GM12878 (cell line): ENCODE results near the gene NLGN1. TPM values are rescaled to one million over a fixed set of nuclear protein-coding genes. Genes with fewer than 3 reads are reported as not detected.
A peak's percentile ranks its signal among the peaks of the same experiment; 100 is the strongest.

Experiments used
- ATAC-seq: fragments of 200-7000 bp; cut with Tn5 transposase; 3 replicates; pipeline ENCODE4 v1.9.1; 2020; ENCODE audit warnings: mild to moderate bottlenecking, moderate library complexity
- BruUV-seq: library from RNA; stranded (reverse); fragments of 400-500 nt; replicated peaks from 2 replicates; lab custom pipeline; 2021; lab: Mats Ljungman, UMichigan
- CTCF ChIA-PET: fragments of 300-600 bp; sonication (Branson Sonifier 250); formaldehyde crosslinking; extraction: SDS; loops from one replicate; lab custom pipeline; 2021; ENCODE audit warnings: inconsistent platforms; lab: Yijun Ruan, JAX
- POLR2A ChIA-PET: fragments of 350-600 bp; formaldehyde crosslinking; extraction: SDS; loops from one replicate; lab custom pipeline; 2021; ENCODE audit warnings: inconsistent platforms; lab: Charles Lee
- RAD21 ChIA-PET: fragments of 300-600 bp; sonication (Branson Sonifier 250); formaldehyde crosslinking; loops from one replicate; lab custom pipeline; 2023; ENCODE audit warnings: antibody characterized with exemption; ENCODE audit not compliant: unreplicated experiment; lab: Charles Lee
- SMC1A ChIA-PET: fragments of 300-600 bp; sonication (Branson Sonifier 250); formaldehyde crosslinking; loops from one replicate; lab custom pipeline; 2023; ENCODE audit not compliant: unreplicated experiment, uncharacterized antibody; lab: Charles Lee
- DNase-seq: peaks from one replicate; pipeline ENCODE4 v3.0.0-alpha.2; 2011; ENCODE audit warnings: low read depth, low spot score
- FAIRE-seq: peaks from 3 replicates; lab custom pipeline; 2011; peaks lifted over from hg19 to GRCh38; lab: Jason Lieb, UNC
- H2AFZ ChIP-seq: 2 replicates; pipeline ENCODE4 v1.6.0; 2011; ENCODE audit warnings: low read depth, low read length, control low read depth; ENCODE audit not compliant: control insufficient read depth
- H3K27ac ChIP-seq: 2 replicates; pipeline ENCODE4 v1.5.1; 2011; ENCODE audit warnings: control low read depth; ENCODE audit not compliant: control insufficient read depth, insufficient read depth
- H3K27me3 ChIP-seq, 2 experiments: replicated peaks in 1 of 2; 2 replicates each; pipeline versions ENCODE4 v1.6.0 to v1.6.1; 2011; ENCODE audit warnings: low read length in 1 of 2; ENCODE audit not compliant: control insufficient read depth in 2 of 2, insufficient read depth in 2 of 2
- H3K36me3 ChIP-seq, 2 experiments: 2 replicates each; pipeline ENCODE4 v1.5.1; 2011; ENCODE audit warnings: low read length in 1 of 2; ENCODE audit not compliant: control insufficient read depth in 2 of 2, insufficient read depth in 2 of 2
- H3K4me1 ChIP-seq: 2 replicates; pipeline ENCODE4 v1.6.1; 2011; ENCODE audit warnings: mild to moderate bottlenecking, low read length, moderate library complexity, mixed read lengths; ENCODE audit not compliant: control insufficient read depth, insufficient read depth
- H3K4me2 ChIP-seq: 2 replicates; pipeline ENCODE4 v1.6.0; 2011; ENCODE audit warnings: control low read depth; ENCODE audit not compliant: control insufficient read depth, insufficient read depth
- H3K4me3 ChIP-seq: fragments of 200-600 bp; sonication (generic); 2 replicates; pipeline ENCODE4 v1.5.1; 2016
- H3K79me2 ChIP-seq: 2 replicates; pipeline ENCODE4 v1.6.0; 2011; ENCODE audit warnings: low read length; ENCODE audit not compliant: control insufficient read depth, insufficient read depth
- H3K9ac ChIP-seq: 2 replicates; pipeline ENCODE4 v1.8.0; 2011; ENCODE audit warnings: low read length, control low read depth, mixed read lengths; ENCODE audit not compliant: control insufficient read depth, insufficient read depth
- H3K9me3 ChIP-seq: replicated peaks from 3 replicates; pipeline ENCODE4 v1.5.1; 2011; ENCODE audit warnings: mild to moderate bottlenecking, low read length; ENCODE audit not compliant: control insufficient read depth, insufficient read depth
- H4K20me1 ChIP-seq: 2 replicates; pipeline ENCODE4 v1.6.0; 2011; ENCODE audit not compliant: control insufficient read depth, insufficient read depth
- BHLHE40 ChIP-seq, 2 experiments: fragments of 450-650 bp in 1 of 2; IDR thresholded peaks; 2 replicates each; pipeline ENCODE4 v1.6.1; 2011 to 2017; ENCODE audit warnings: low read depth in 2 of 2, borderline replicate concordance in 1 of 2, improper control_type of control experiment in 1 of 2, low read length in 1 of 2, mild to moderate bottlenecking in 1 of 2
- CHD1 ChIP-seq: IDR thresholded peaks from 2 replicates; pipeline ENCODE4 v1.6.1; 2012; ENCODE audit warnings: low read depth, low read length, improper control_type of control experiment
- CHD4 ChIP-seq: fragments of 200-600 bp; sonication (generic); IDR thresholded peaks from 2 replicates; pipeline ENCODE4 v1.6.1; 2016; ENCODE audit warnings: mild to moderate bottlenecking
- ETV6 ChIP-seq, 2 experiments: fragments of 450-650 bp in 1 of 2; IDR thresholded peaks in 1 of 2; conservative IDR thresholded peaks in 1 of 2; 2 replicates each; pipeline ENCODE4 v1.6.1; 2014; ENCODE audit warnings: antibody characterized with exemption in 1 of 2, borderline replicate concordance in 1 of 2, low read depth in 1 of 2, mild to moderate bottlenecking in 1 of 2, moderate library complexity in 1 of 2
- IKZF1 ChIP-seq: fragments of 450-650 bp; conservative IDR thresholded peaks from 2 replicates; pipeline ENCODE4 v1.6.1; 2017; ENCODE audit warnings: antibody characterized with exemption, mild to moderate bottlenecking
- IRF4 ChIP-seq: IDR thresholded peaks from 2 replicates; pipeline ENCODE4 v1.6.1; 2011; ENCODE audit warnings: low read depth, low read length
- MEF2B ChIP-seq: fragments of 450-650 bp; IDR thresholded peaks from 2 replicates; pipeline ENCODE4 v1.6.1; 2018; ENCODE audit warnings: mild to moderate bottlenecking, moderate library complexity; ENCODE audit not compliant: partially characterized antibody, poor library complexity, severe bottlenecking
- MXI1 ChIP-seq: fragments of 150-350 bp; IDR thresholded peaks from 2 replicates; pipeline ENCODE4 v1.6.1; 2011; ENCODE audit warnings: low read depth, mild to moderate bottlenecking, inconsistent platforms, low read length, improper control_type of control experiment
- NR2F1 ChIP-seq: fragments of 450-650 bp; conservative IDR thresholded peaks from 2 replicates; pipeline ENCODE4 v1.6.1; 2017; ENCODE audit warnings: mild to moderate bottlenecking
- PML ChIP-seq: IDR thresholded peaks from 2 replicates; pipeline ENCODE4 v1.6.1; 2012; ENCODE audit warnings: low read length, inconsistent platforms
- RB1 ChIP-seq: fragments of 450-650 bp; formaldehyde crosslinking; IDR thresholded peaks from 2 replicates; pipeline ENCODE4 v1.6.1; 2017; ENCODE audit warnings: mild to moderate bottlenecking, borderline replicate concordance
- RELB ChIP-seq: fragments of 450-650 bp; IDR thresholded peaks from 2 replicates; pipeline ENCODE4 v1.6.1; 2017; ENCODE audit warnings: low read depth, mild to moderate bottlenecking, moderate library complexity
- RUNX3 ChIP-seq: IDR thresholded peaks from 2 replicates; pipeline ENCODE4 v1.6.1; 2012; ENCODE audit warnings: low read length, inconsistent platforms
- SMC3 ChIP-seq: IDR thresholded peaks from 2 replicates; pipeline ENCODE4 v1.6.1; 2011; ENCODE audit warnings: low read length, improper control_type of control experiment, borderline replicate concordance
- WGBS: methylation state at CpG from one replicate; pipeline ENCODE4 v1.1.6; 2016; ENCODE audit warnings: low lambda C conversion rate; ENCODE audit not compliant: insufficient replicate concordance, insufficient coverage; ENCODE audit errors: missing lambda C conversion rate; 5-methylcytosine and 5-hydroxymethylcytosine counted together
- in situ Hi-C: fragments of 300-500 bp; cut with MboI; formaldehyde crosslinking; loops from 9 replicates; pipeline ENCODE4 v1.14.3; 2018; ENCODE audit warnings: mixed read lengths
- intact Hi-C: fragments of 100-400 bp; cut with micrococcal nuclease; formaldehyde crosslinking; loops from one replicate; pipeline ENCODE4 v1.14.2; 2022; ENCODE audit not compliant: unreplicated experiment
- polyA plus RNA-seq, 11 experiments: library from polyadenylated mRNA; depleted of rRNA in 4 of 11; unstranded in 6 of 11; stranded (reverse) in 5 of 11; fragments of >200 nt; fragmentation: Nextera tagmentation in 4 of 11; fragmentation: Illumina TruSeq in 1 of 11; extraction: Ambion mirVana in 4 of 11; extraction: Trizol in 1 of 11; gene quantifications; 1 replicate in 1 of 11; 2 replicates in 10 of 11; pipeline versions ENCODE4 v1.2.1 to v1.2.3, GENCODE V29; 2011 to 2016; ENCODE audit warnings: inconsistent platforms in 2 of 11, missing spikeins in 2 of 11, low read depth in 1 of 11
- total RNA-seq, 4 experiments: library from RNA; depleted of rRNA in 3 of 4; stranded (reverse); fragments of >200 nt in 3 of 4; fragmentation: Illumina TruSeq in 1 of 4; extraction: Trizol in 1 of 4; gene quantifications; 2 replicates each; pipeline versions ENCODE4 v1.2.1 to v1.2.3, GENCODE V29; 2013 to 2021
- TF ChIP-seq, protein P1 (sequence below): IDR thresholded peaks from 2 replicates; pipeline ENCODE4 v1.6.1; 2012; ENCODE audit warnings: low read length, inconsistent platforms
- TF ChIP-seq, protein P2 (sequence below): IDR thresholded peaks from 2 replicates; pipeline ENCODE4 v1.6.1; 2011; ENCODE audit warnings: low read depth, mild to moderate bottlenecking, low read length, moderate library complexity, borderline replicate concordance; ENCODE audit errors: extremely low read depth
- TF ChIP-seq, protein P3 (sequence below), 3 experiments: IDR thresholded peaks in 2 of 3; conservative IDR thresholded peaks in 1 of 3; 2 replicates each; pipeline ENCODE4 v1.5.1; 2011; ENCODE audit warnings: low read depth in 3 of 3, low read length in 3 of 3, mild to moderate bottlenecking in 3 of 3, control low read depth in 2 of 3, moderate library complexity in 2 of 3, inconsistent platforms in 1 of 3, mixed read lengths in 1 of 3; ENCODE audit not compliant: control insufficient read depth in 2 of 3, insufficient read depth in 1 of 3; ENCODE audit errors: extremely low read depth in 1 of 3

The NLGN1 gene
- total and polyA plus RNA-seq, 10 of the 15 experiments (the other 5 are each of a cell fraction or from before 2014, with no cell fraction given), result not detected

GRCh38 chr3:173529062-173529711, 131.6 kb downstream of the NLGN1 start:
- Histone ChIP-seq H3K4me1 (no peaks in the 10 kb centered on the region), H3K4me3 (no peak overlapping the region), H3K4me2 (no peak overlapping the region), H3K9me3 (no peaks in the 10 kb centered on the region), H3K27me3 (no peaks in the 10 kb centered on the region), H3K27ac (no peak overlapping the region), H3K79me2 (no peaks in the 10 kb centered on the region), H2AFZ (no peak overlapping the region), H4K20me1 (no peaks in the 10 kb centered on the region), H3K9ac (no peak overlapping the region), H3K36me3 (no peaks in the 10 kb centered on the region)
- intact Hi-C loops (no loop called here), in situ Hi-C loops (no loop called here)
- ChIA-PET RAD21 (no interaction called here), CTCF (interaction anchor here (1.4 kb wide), 1 partner anchor 10 kb away, joined by 4 read pairs; no protein-coding TSS in a partner anchor), SMC1A (interaction anchor here (0.5 to 1.1 kb wide), 3 partner anchors 13 to 574 kb away, joined by 3 read pairs; no protein-coding TSS in a partner anchor), POLR2A (no interaction called here)
- FAIRE-seq (no peak), DNase-seq (no peak), ATAC-seq (peak; percentile 95)
- 32% methylated on average over 8 of the region's 8 CpGs for WGBS
- no TSS peak for BruUV-seq
- TF ChIP-seq, protein P1, sequence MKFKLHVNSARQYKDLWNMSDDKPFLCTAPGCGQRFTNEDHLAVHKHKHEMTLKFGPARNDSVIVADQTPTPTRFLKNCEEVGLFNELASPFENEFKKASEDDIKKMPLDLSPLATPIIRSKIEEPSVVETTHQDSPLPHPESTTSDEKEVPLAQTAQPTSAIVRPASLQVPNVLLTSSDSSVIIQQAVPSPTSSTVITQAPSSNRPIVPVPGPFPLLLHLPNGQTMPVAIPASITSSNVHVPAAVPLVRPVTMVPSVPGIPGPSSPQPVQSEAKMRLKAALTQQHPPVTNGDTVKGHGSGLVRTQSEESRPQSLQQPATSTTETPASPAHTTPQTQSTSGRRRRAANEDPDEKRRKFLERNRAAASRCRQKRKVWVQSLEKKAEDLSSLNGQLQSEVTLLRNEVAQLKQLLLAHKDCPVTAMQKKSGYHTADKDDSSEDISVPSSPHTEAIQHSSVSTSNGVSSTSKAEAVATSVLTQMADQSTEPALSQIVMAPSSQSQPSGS, result no peak
- TF ChIP-seq RELB (no peak), CHD4 (no peak), PML (no peak), RB1 (no peak), IKZF1 (no peak), IRF4 (no peak), MXI1 (no peak), BHLHE40 (IDR thresholded peaks at IDR 0.05; ENCODE audit: borderline replicate concordance in 1 of 2, low read depth in 2 of 2, low read length in 1 of 2) (no peak), CHD1 (no peak), ETV6 (conservative IDR thresholded peaks at IDR 0.05 in 1 of 2, IDR thresholded peaks at IDR 0.05 in 1 of 2; ENCODE audit: borderline replicate concordance in 1 of 2, low read depth in 1 of 2) (no peak), MEF2B (no peak), RUNX3 (peak; percentile 46), NR2F1 (no peak), SMC3 (peak; percentile 36; the same call in 1 of the 2 replicates)
- TF ChIP-seq, protein P2, sequence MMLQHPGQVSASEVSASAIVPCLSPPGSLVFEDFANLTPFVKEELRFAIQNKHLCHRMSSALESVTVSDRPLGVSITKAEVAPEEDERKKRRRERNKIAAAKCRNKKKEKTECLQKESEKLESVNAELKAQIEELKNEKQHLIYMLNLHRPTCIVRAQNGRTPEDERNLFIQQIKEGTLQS, result no peak
- TF ChIP-seq, protein P3, sequence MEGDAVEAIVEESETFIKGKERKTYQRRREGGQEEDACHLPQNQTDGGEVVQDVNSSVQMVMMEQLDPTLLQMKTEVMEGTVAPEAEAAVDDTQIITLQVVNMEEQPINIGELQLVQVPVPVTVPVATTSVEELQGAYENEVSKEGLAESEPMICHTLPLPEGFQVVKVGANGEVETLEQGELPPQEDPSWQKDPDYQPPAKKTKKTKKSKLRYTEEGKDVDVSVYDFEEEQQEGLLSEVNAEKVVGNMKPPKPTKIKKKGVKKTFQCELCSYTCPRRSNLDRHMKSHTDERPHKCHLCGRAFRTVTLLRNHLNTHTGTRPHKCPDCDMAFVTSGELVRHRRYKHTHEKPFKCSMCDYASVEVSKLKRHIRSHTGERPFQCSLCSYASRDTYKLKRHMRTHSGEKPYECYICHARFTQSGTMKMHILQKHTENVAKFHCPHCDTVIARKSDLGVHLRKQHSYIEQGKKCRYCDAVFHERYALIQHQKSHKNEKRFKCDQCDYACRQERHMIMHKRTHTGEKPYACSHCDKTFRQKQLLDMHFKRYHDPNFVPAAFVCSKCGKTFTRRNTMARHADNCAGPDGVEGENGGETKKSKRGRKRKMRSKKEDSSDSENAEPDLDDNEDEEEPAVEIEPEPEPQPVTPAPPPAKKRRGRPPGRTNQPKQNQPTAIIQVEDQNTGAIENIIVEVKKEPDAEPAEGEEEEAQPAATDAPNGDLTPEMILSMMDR (IDR thresholded peaks at IDR 0.05 in 2 of 3, conservative IDR thresholded peaks at IDR 0.05 in 1 of 3; ENCODE audit: control insufficient read depth in 2 of 3, extremely low read depth in 1 of 3, insufficient read depth in 1 of 3, low read depth in 3 of 3, low read length in 3 of 3), result peak; percentile 47 to 65 (median 58)
